SK-N-SH (cell line): ENCODE measurements around the gene PLXNA4.

Experiments
- EZH2phosphoT487 ChIP-seq: fragments of 200-600 bp; sonication (generic); IDR thresholded peaks from 2 replicates; pipeline ENCODE4 v1.6.1; 2017; ENCODE audit warnings: low read depth, mixed run types, mild to moderate bottlenecking, antibody characterized with exemption, moderate library complexity, borderline replicate concordance
- JUND ChIP-seq: IDR thresholded peaks from 2 replicates; pipeline ENCODE4 v1.4.0; 2012
- RAD21 ChIP-seq: IDR thresholded peaks from 2 replicates; pipeline ENCODE4 v1.6.1; 2012; ENCODE audit warnings: mild to moderate bottlenecking, low read length
- TAF1 ChIP-seq: IDR thresholded peaks from 2 replicates; pipeline ENCODE4 v1.6.1; 2012; ENCODE audit warnings: low read depth, mild to moderate bottlenecking, low read length, moderate library complexity, borderline replicate concordance
- TEAD4 ChIP-seq: IDR thresholded peaks from 2 replicates; pipeline ENCODE4 v1.4.0; 2012; ENCODE audit warnings: mild to moderate bottlenecking, borderline replicate concordance; ENCODE audit not compliant: insufficient read depth
- TF ChIP-seq, protein P1 (sequence below): fragments of 200-600 bp; sonication (generic); IDR thresholded peaks from 2 replicates; pipeline ENCODE4 v1.6.1; 2017; ENCODE audit warnings: antibody characterized with exemption, mild to moderate bottlenecking, moderate library complexity

DNA sequence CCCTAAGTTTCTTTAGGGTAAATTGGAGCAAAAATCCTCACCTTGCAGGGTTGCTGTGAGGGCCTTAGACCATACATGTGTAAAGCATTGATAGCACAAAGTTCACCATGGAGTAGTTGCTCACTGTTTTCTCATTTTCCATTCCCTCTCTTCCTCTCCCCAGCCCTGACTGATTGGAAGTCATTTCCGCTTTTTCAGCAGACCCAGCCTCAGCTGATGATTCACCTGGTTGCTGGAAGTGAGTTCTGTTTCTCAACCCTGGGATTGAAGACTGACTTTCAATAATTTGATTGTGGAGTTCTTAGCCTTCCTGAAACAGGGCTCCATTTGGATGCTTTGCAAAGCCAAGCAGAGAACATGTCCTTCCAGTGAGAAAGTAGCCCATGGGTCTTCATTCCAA lies 107.0 kb downstream of the PLXNA4 start:
- TF ChIP-seq, protein P1, sequence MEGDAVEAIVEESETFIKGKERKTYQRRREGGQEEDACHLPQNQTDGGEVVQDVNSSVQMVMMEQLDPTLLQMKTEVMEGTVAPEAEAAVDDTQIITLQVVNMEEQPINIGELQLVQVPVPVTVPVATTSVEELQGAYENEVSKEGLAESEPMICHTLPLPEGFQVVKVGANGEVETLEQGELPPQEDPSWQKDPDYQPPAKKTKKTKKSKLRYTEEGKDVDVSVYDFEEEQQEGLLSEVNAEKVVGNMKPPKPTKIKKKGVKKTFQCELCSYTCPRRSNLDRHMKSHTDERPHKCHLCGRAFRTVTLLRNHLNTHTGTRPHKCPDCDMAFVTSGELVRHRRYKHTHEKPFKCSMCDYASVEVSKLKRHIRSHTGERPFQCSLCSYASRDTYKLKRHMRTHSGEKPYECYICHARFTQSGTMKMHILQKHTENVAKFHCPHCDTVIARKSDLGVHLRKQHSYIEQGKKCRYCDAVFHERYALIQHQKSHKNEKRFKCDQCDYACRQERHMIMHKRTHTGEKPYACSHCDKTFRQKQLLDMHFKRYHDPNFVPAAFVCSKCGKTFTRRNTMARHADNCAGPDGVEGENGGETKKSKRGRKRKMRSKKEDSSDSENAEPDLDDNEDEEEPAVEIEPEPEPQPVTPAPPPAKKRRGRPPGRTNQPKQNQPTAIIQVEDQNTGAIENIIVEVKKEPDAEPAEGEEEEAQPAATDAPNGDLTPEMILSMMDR = no peak
- no peak for TF ChIP-seq RAD21
- no peak for TF ChIP-seq JUND
- TF ChIP-seq TAF1 = no peak
- TF ChIP-seq EZH2phosphoT487 = no peak
- TF ChIP-seq TEAD4 = no peak
